Measurements from ENCODE around the gene UBL4A.

- no peak for TF ChIP-seq IRF3 (IDR thresholded peaks at IDR 0.05; ENCODE audit: low read depth, low read length)
- no peak for TF ChIP-seq CTCF (IDR thresholded peaks at IDR 0.05)
- TF ChIP-seq POLR2AphosphoS5 (IDR thresholded peaks at IDR 0.05; ENCODE audit: low read depth, low read length): no peak
- no peak for TF ChIP-seq USF1 (IDR thresholded peaks at IDR 0.05; ENCODE audit: borderline replicate concordance, low read depth)
- TF ChIP-seq EZH2phosphoT487 (IDR thresholded peaks at IDR 0.05; ENCODE audit: borderline replicate concordance, low read depth): no peak
- no peak for TF ChIP-seq MAX (IDR thresholded peaks at IDR 0.05; ENCODE audit: low read depth)
- TF ChIP-seq TEAD4 (IDR thresholded peaks at IDR 0.05; ENCODE audit: borderline replicate concordance, insufficient read depth): no peak
- TF ChIP-seq MEF2A (IDR thresholded peaks at IDR 0.05; ENCODE audit: borderline replicate concordance, low read depth): no peak
Measured at GRCh38 chrX:154531626-154532025, 45.2 kb upstream of the UBL4A start.
